Lower leg skin (tissue), 4 donors: ENCODE results near the gene SPRTN. TPM values are rescaled to one million over a fixed set of nuclear protein-coding genes. Genes with fewer than 3 reads are reported as not detected.

ENCODE experiments used
- DNase-seq, 2 donors: peaks; one replicate each; pipeline ENCODE4 v3.0.0-alpha.2; 2019; ENCODE audit warnings: low spot score in 2 of 2
- H3K4me3 ChIP-seq: fragments of 200-600 bp; sonication (generic); 2 replicates; pipeline ENCODE4 v1.5.1; 2017; ENCODE audit warnings: mild to moderate bottlenecking, low read depth; ENCODE audit not compliant: poor library complexity, severe bottlenecking
- POLR2A ChIP-seq, 2 donors: fragments of 450-650 bp; IDR thresholded peaks; one replicate each; pipeline ENCODE4 v1.6.1; 2016 to 2017; ENCODE audit warnings: antibody characterized with exemption in 2 of 2, mild to moderate bottlenecking in 1 of 2, moderate library complexity in 1 of 2
- WGBS, 2 donors: methylation state at CpG; one replicate each; pipeline ENCODE4 v1.1.5; 2018; 5-methylcytosine and 5-hydroxymethylcytosine counted together
- intact Hi-C: fragments of 100-400 bp; cut with DNase I; formaldehyde crosslinking; loops from one replicate; pipeline ENCODE4 v1.15.0; 2023; ENCODE audit warnings: low total_unique reads
- total RNA-seq, 4 donors: library from RNA; depleted of rRNA; stranded (reverse); fragments of >200 nt; gene quantifications; one replicate each; pipeline ENCODE4 v1.1.0, GENCODE V29; 2016
- TF ChIP-seq, protein P1 (sequence below), 3 donors: fragments of 450-650 bp; IDR thresholded peaks; one replicate each; pipeline ENCODE4 v1.5.1; 2016; ENCODE audit warnings: antibody characterized with exemption in 3 of 3, mild to moderate bottlenecking in 3 of 3, moderate library complexity in 2 of 3

Gene SPRTN
- total RNA-seq, 4 donors from 2014 or later, result 13.1 to 31.3 (median 20.0) TPM

DNA sequence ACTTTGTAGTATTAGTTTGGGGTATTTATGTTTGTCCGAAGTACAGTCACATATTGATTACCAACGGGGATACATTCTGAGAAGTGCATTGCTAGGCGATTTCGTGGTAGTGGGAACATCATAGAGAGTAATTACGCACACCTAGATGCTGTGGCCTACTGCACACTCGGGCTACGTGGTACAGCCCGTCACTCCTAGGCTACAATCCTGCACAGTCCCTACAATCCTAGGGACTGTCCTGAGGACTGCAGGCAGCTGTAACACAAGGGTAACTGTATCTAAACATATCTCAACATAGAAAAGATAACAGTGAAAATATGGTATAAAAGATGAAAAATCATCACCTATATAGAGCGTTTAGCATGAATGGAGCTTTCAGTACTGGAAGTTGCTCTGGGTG, 19.0 kb upstream of the SPRTN start:
- TF ChIP-seq, protein P1, sequence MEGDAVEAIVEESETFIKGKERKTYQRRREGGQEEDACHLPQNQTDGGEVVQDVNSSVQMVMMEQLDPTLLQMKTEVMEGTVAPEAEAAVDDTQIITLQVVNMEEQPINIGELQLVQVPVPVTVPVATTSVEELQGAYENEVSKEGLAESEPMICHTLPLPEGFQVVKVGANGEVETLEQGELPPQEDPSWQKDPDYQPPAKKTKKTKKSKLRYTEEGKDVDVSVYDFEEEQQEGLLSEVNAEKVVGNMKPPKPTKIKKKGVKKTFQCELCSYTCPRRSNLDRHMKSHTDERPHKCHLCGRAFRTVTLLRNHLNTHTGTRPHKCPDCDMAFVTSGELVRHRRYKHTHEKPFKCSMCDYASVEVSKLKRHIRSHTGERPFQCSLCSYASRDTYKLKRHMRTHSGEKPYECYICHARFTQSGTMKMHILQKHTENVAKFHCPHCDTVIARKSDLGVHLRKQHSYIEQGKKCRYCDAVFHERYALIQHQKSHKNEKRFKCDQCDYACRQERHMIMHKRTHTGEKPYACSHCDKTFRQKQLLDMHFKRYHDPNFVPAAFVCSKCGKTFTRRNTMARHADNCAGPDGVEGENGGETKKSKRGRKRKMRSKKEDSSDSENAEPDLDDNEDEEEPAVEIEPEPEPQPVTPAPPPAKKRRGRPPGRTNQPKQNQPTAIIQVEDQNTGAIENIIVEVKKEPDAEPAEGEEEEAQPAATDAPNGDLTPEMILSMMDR (IDR thresholded peaks at IDR 0.05), result no peak
- no peak for TF ChIP-seq POLR2A (IDR thresholded peaks at IDR 0.05)
- intact Hi-C loops, result no loop called here
- no peak for DNase-seq
- WGBS, 2 donors, result 93 to 96% methylated on average over 9 of the region's 9 CpGs
- no peak overlapping the region for H3K4me3 ChIP-seq

DNA sequence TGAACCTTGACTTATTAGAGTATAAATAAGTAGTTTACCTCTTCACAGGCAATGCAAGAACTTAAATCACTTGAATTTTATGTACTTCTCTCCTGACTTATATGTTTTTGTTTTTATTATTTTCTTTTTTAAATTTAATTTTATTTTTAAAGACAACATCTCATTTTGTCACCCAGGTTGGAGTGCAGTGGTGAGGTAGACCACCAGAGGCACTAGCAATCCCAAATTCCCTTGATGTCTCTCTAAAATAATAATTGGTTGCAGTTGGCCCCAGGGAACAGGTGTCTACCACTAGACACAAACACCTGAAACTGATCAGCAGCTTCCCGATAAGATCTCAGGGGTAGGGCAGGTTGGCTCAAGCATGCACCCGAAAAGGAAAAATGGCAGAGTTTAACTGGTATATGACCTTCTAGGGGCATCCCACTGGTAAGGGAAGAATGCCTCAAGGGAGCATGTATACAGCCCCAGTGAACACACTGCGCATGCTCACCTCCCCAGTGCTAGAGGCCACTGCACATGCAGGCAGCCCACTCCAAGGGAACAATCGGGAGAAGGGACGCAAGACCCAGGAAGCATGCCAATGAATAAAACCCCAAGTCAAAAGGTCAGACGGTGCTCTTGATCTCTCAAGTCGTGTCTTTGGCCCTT, 15.1 kb upstream of the SPRTN start:
- TF ChIP-seq, protein P1 (IDR thresholded peaks at IDR 0.05), result no peak
- no peak for TF ChIP-seq POLR2A (IDR thresholded peaks at IDR 0.05)
- intact Hi-C loops, result no loop called here
- WGBS, 2 donors, result 58 to 68% methylated on average over 7 of the region's 7 CpGs

DNA sequence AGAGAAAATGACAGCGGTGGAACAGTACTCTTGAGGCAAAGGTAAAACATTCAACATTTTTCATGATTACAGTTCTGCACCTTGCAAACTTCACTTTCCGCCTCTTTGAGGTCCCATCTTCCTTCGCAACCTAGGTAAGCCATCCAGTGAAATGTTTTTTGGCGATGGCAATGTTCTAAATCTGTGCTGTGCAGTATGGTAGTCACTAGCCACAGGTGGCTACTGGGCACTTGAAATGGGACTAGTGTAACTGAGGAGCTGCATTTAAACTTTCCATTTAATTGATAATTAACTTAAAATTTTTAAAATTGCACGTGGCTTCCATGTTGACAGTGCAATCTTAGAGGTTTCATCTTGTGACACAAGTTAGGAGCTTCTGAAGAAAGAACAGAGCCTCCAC, 13.4 kb upstream of the SPRTN start:
- WGBS, 2 donors, result 81 to 89% methylated on average over 5 of the region's 5 CpGs
- DNase-seq, result no peak
- no peak overlapping the region for H3K4me3 ChIP-seq
- TF ChIP-seq, protein P1 (IDR thresholded peaks at IDR 0.05), result no peak
- TF ChIP-seq POLR2A (IDR thresholded peaks at IDR 0.05), result no peak
- intact Hi-C loops, result no loop called here

More for the DNA sequence above, 15.1 kb upstream of the SPRTN start:
- no peak overlapping the region for H3K4me3 ChIP-seq
- no peak for DNase-seq

DNA sequence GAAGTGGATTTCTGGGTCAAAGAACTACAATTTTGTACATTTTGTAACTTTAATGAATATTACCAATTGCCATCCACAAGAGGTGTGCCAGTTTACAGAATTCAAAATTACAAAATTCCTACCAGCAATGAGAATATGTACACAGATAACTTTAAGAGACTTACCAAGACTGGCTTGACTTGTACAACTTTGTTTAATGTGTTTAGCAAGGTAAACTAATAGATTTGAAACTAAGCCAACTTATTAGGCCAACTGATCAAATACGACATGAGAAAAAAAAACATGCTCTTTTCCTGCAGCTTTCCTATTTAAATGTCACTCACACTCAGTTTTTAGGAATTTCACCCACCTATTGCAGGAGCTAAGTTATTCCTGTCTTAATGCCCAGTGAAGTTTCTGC, 11.8 kb upstream of the SPRTN start:
- TF ChIP-seq, protein P1 (IDR thresholded peaks at IDR 0.05), result no peak
- no peak for TF ChIP-seq POLR2A (IDR thresholded peaks at IDR 0.05)
- no peak for DNase-seq
- intact Hi-C loops, result no loop called here
- H3K4me3 ChIP-seq, result no peak overlapping the region
- 58 to 60% methylated on average over 1 of the region's 1 CpG for WGBS, 2 donors

DNA sequence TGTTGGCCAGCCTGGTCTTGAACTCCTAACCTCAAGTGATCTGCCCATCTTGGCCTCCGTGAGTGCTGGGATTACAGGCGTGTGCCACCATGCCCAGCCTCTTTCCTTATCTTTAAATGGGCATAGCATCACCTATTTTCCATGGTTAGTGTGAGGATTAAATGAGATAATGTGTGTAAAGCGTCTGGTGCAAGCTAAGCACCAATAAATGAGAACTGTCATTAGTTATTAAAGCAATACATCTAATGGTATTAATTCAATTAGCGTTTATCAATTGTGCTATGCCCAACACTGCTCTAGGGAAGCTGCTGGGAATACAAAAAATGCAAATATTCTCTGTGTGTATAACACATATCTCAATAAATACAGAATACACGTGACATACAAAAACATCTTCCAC, 10.5 kb upstream of the SPRTN start:
- 78 to 81% methylated on average over 5 of the region's 5 CpGs for WGBS, 2 donors
- intact Hi-C loops, result no loop called here
- DNase-seq, result no peak
- TF ChIP-seq, protein P1 (IDR thresholded peaks at IDR 0.05), result no peak
- TF ChIP-seq POLR2A (IDR thresholded peaks at IDR 0.05), result no peak
- no peak overlapping the region for H3K4me3 ChIP-seq

DNA sequence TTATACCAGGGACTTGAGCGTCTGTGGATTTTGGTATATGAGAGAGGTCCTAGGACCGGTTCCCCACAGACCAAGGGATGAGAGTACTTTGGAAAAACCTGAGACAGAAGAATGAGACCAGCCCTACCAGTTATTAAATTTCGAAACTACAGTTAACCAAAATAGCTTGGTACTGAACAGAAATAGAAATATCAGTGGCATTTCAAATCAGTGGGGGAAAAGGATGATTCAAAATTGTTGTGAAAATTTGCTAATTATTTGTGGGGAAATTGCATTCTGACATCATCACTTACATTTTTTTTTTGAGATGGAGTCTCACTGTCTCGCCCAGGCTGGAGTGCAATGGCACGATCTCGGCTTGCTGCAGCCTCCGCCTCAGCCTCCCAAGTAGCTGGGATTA, 8.6 kb upstream of the SPRTN start:
- H3K4me3 ChIP-seq, result no peak overlapping the region
- TF ChIP-seq, protein P1 (IDR thresholded peaks at IDR 0.05), result no peak
- TF ChIP-seq POLR2A (IDR thresholded peaks at IDR 0.05), result no peak
- intact Hi-C loops, result no loop called here
- DNase-seq, result no peak
- 92 to 93% methylated on average over 7 of the region's 7 CpGs for WGBS, 2 donors
